A549 (cell line): ENCODE results near the gene RGS21. TPM values are rescaled to one million over a fixed set of nuclear protein-coding genes. Genes with fewer than 3 reads are reported as not detected.
A peak's percentile ranks its signal among the peaks of the same experiment; 100 is the strongest.

Source experiments
- ATAC-seq, 2 experiments: fragments of 200-7000 bp in 1 of 2; fragments of >200 bp in 1 of 2; cut with Nextera tagmentation in 1 of 2; cut with Tn5 transposase in 1 of 2; 3 replicates each; pipeline versions ENCODE4 v1.8.0 to v1.9.1; 2018 to 2020; ENCODE audit warnings: mild to moderate bottlenecking in 1 of 2, moderate library complexity in 1 of 2
- CTCF ChIA-PET: fragments of 300-600 bp; sonication (Branson Sonifier 250); formaldehyde crosslinking; extraction: SDS; loops from one replicate; lab custom pipeline; 2021; ENCODE audit warnings: antibody characterized with exemption, inconsistent platforms; lab: Yijun Ruan, JAX
- POLR2A ChIA-PET: fragments of 350-600 bp; formaldehyde crosslinking; extraction: SDS; loops from one replicate; lab custom pipeline; 2021; ENCODE audit warnings: antibody characterized with exemption, inconsistent platforms; lab: Yijun Ruan, JAX
- DNase-seq, 2 experiments: peaks; one replicate each; pipeline versions ENCODE4 v3.0.0 to v3.0.0-alpha.2; 2011 to 2016; ENCODE audit warnings: low read depth in 1 of 2, low spot score in 1 of 2
- FAIRE-seq: peaks from 2 replicates; lab custom pipeline; 2011; peaks lifted over from hg19 to GRCh38; lab: Jason Lieb, UNC
- H3K27ac ChIP-seq, 2 experiments: fragments of >200 bp; sonication (Bioruptor Twin); formaldehyde crosslinking; 3 replicates each; pipeline ENCODE4 v1.5.1; 2016 to 2017
- H3K4me1 ChIP-seq: fragments of >200 bp; sonication (Bioruptor Twin); formaldehyde crosslinking; 3 replicates; pipeline ENCODE4 v1.6.1; 2016
- H3K4me2 ChIP-seq: fragments of >200 bp; sonication (Bioruptor Twin); formaldehyde crosslinking; 3 replicates; pipeline ENCODE4 v1.6.1; 2016
- H3K4me3 ChIP-seq: fragments of >200 bp; sonication (Bioruptor Twin); formaldehyde crosslinking; 3 replicates; pipeline ENCODE4 v1.5.1; 2016
- H3K9me3 ChIP-seq: fragments of >200 bp; sonication (Bioruptor Twin); formaldehyde crosslinking; 3 replicates; pipeline ENCODE4 v1.6.1; 2016
- CBX2 ChIP-seq: fragments of 200-600 bp; sonication (generic); IDR thresholded peaks from 2 replicates; pipeline ENCODE4 v1.6.1; 2016; ENCODE audit warnings: low read depth, mild to moderate bottlenecking, borderline replicate concordance
- CEBPB ChIP-seq, 2 experiments: fragments of >200 bp in 1 of 2; sonication (Bioruptor Twin) in 1 of 2; formaldehyde crosslinking in 1 of 2; IDR thresholded peaks; 2 replicates each; pipeline ENCODE4 v1.6.1; 2012 to 2016
- CHD4 ChIP-seq: fragments of 200-600 bp; sonication (generic); IDR thresholded peaks from 2 replicates; pipeline ENCODE4 v1.6.1; 2016; ENCODE audit warnings: antibody characterized with exemption, mild to moderate bottlenecking, borderline replicate concordance
- EHMT2 ChIP-seq: fragments of 200-600 bp; sonication (generic); IDR thresholded peaks from 2 replicates; pipeline ENCODE4 v1.6.1; 2016; ENCODE audit warnings: antibody characterized with exemption, low read depth, mild to moderate bottlenecking, moderate library complexity
- ESRRA ChIP-seq: fragments of 150-350 bp; IDR thresholded peaks from 2 replicates; pipeline ENCODE4 v1.6.1; 2014; ENCODE audit warnings: mild to moderate bottlenecking, low read length, borderline replicate concordance
- FOSB ChIP-seq: fragments of 250-450 bp; sonication (Bioruptor Pico); IDR thresholded peaks from 2 replicates; pipeline ENCODE4 v1.5.0; 2020; ENCODE audit warnings: mild to moderate bottlenecking, moderate library complexity
- FOSL2 ChIP-seq, 2 experiments: fragments of 450-650 bp in 1 of 2; fragments of >200 bp in 1 of 2; sonication (Bioruptor Twin) in 1 of 2; formaldehyde crosslinking; IDR thresholded peaks; 2 replicates each; pipeline versions ENCODE4 v1.5.0 to v1.6.1; 2016 to 2020; ENCODE audit warnings: mild to moderate bottlenecking in 1 of 2, moderate library complexity in 1 of 2
- FOXS1 ChIP-seq: fragments of 250-450 bp; sonication (Bioruptor Pico); IDR thresholded peaks from 2 replicates; pipeline ENCODE4 v1.5.0; 2020; ENCODE audit warnings: mild to moderate bottlenecking, moderate library complexity
- HDAC2 ChIP-seq: fragments of 200-600 bp; sonication (generic); IDR thresholded peaks from 2 replicates; pipeline ENCODE4 v1.6.1; 2016
- JUNB ChIP-seq: fragments of >200 bp; sonication (Bioruptor Twin); formaldehyde crosslinking; IDR thresholded peaks from 2 replicates; pipeline ENCODE4 v1.6.1; 2016
- KDM1A ChIP-seq: fragments of 200-600 bp; sonication (generic); IDR thresholded peaks from 2 replicates; pipeline ENCODE4 v1.6.1; 2016; ENCODE audit warnings: low read depth, mild to moderate bottlenecking
- MAFK ChIP-seq: fragments of 450-650 bp; IDR thresholded peaks from 2 replicates; pipeline ENCODE4 v1.6.1; 2014; ENCODE audit not compliant: partially characterized antibody
- PHF8 ChIP-seq: fragments of 200-600 bp; sonication (generic); IDR thresholded peaks from 2 replicates; pipeline ENCODE4 v1.6.1; 2016; ENCODE audit warnings: low read depth, mild to moderate bottlenecking, antibody characterized with exemption, moderate library complexity, borderline replicate concordance
- POLR2A ChIP-seq: IDR thresholded peaks from 2 replicates; pipeline ENCODE4 v1.6.1; 2012; ENCODE audit warnings: mild to moderate bottlenecking, low read length
- RCOR1 ChIP-seq: fragments of 150-350 bp; IDR thresholded peaks from 2 replicates; pipeline ENCODE4 v1.6.1; 2014; ENCODE audit warnings: antibody characterized with exemption, low read length, low read depth
- RNF2 ChIP-seq: fragments of 200-600 bp; sonication (generic); IDR thresholded peaks from 2 replicates; pipeline ENCODE4 v1.6.1; 2016; ENCODE audit warnings: low read depth, mild to moderate bottlenecking, antibody characterized with exemption, moderate library complexity, borderline replicate concordance
- SREBF2 ChIP-seq: fragments of 450-650 bp; IDR thresholded peaks from 2 replicates; pipeline ENCODE4 v1.6.1; 2014; ENCODE audit warnings: mild to moderate bottlenecking, moderate library complexity
- TP53 ChIP-seq: fragments of 250-450 bp; sonication (Bioruptor Pico); IDR thresholded peaks from 2 replicates; pipeline ENCODE4 v1.5.0; 2021; ENCODE audit warnings: mild to moderate bottlenecking, moderate library complexity
- WGBS: methylation state at CpG from one replicate; pipeline ENCODE4 v1.1.6; 2017; ENCODE audit errors: missing lambda C conversion rate; 5-methylcytosine and 5-hydroxymethylcytosine counted together
- polyA plus RNA-seq, 4 experiments: library from polyadenylated mRNA; depleted of rRNA in 3 of 4; stranded (reverse); fragments of >200 nt; fragmentation: RNase III in 1 of 4; extraction: RNeasy Plus Mini Kit Qiagen cat#74134 plus additional on column Dnase treatment in 1 of 4; gene quantifications; 2 replicates in 3 of 4; 3 replicates in 1 of 4; pipeline ENCODE4 v1.2.3, GENCODE V29; 2011 to 2017
- TF ChIP-seq, protein P1 (sequence below): fragments of >200 bp; sonication (Bioruptor Twin); formaldehyde crosslinking; IDR thresholded peaks from 3 replicates; pipeline ENCODE4 v1.6.1; 2016
- TF ChIP-seq, protein P2 (sequence below): IDR thresholded peaks from 2 replicates; pipeline ENCODE4 v1.6.1; 2012; ENCODE audit warnings: low read depth, borderline replicate concordance
- TF ChIP-seq, protein P3 (sequence below): fragments of >200 bp; sonication (Bioruptor Twin); formaldehyde crosslinking; IDR thresholded peaks from 3 replicates; pipeline ENCODE4 v1.5.1; 2016
- TF ChIP-seq, protein P4 (sequence below): fragments of 250-450 bp; sonication (Bioruptor Pico); IDR thresholded peaks from 2 replicates; pipeline ENCODE4 v1.5.0; 2021; ENCODE audit warnings: mild to moderate bottlenecking, moderate library complexity, borderline replicate concordance
- TF ChIP-seq, protein P5 (sequence below): IDR thresholded peaks from 2 replicates; pipeline ENCODE4 v1.6.1; 2012
- TF ChIP-seq, protein P6 (sequence below): fragments of 450-650 bp; IDR thresholded peaks from 2 replicates; pipeline ENCODE4 v1.6.1; 2014; ENCODE audit warnings: antibody characterized with exemption

RGS21 gene
- polyA plus RNA-seq, 2 of the 4 experiments (the other 2 are of a cell fraction) = not detected

DNA sequence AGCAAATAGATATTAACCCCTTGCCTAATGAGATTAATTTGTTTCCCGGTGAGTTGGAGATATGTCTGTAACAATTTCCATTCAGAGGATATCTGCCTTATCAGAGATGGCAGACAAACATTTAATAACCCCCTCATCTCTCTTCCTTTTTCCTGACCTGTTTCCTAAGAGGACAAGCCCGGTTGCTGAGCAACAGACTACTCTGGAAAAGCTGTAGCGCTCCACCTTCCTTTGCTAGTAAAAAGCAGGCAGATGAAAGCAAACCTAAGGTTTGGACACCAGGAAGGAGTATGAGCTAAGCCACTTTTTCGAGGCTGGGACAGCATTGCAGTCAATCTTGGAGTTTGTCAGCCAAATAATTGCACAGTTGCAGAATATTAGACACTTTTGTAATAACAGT lies 82.4 kb downstream of the RGS21 start:
- no peak overlapping the region for H3K4me3 ChIP-seq
- FAIRE-seq (no peak), ATAC-seq (no peak), DNase-seq (no peak)
- CTCF ChIA-PET = no interaction called here
- 41% methylated on average over 4 of the region's 4 CpGs for WGBS
- POLR2A ChIA-PET = no interaction called here
- no peaks in the 10 kb centered on the region for H3K9me3 ChIP-seq
- no peak for TF ChIP-seq TP53 (CRISPR knock-in tag)
- no peak for TF ChIP-seq RCOR1
- no peak for TF ChIP-seq HDAC2
- TF ChIP-seq MAFK = no peak
- no peak for TF ChIP-seq ESRRA
- TF ChIP-seq POLR2A = no peak
- no peak for TF ChIP-seq FOXS1 (CRISPR knock-in tag)
- no peak for TF ChIP-seq RNF2
- no peak for TF ChIP-seq EHMT2
- TF ChIP-seq PHF8 = no peak
- TF ChIP-seq, protein P1, sequence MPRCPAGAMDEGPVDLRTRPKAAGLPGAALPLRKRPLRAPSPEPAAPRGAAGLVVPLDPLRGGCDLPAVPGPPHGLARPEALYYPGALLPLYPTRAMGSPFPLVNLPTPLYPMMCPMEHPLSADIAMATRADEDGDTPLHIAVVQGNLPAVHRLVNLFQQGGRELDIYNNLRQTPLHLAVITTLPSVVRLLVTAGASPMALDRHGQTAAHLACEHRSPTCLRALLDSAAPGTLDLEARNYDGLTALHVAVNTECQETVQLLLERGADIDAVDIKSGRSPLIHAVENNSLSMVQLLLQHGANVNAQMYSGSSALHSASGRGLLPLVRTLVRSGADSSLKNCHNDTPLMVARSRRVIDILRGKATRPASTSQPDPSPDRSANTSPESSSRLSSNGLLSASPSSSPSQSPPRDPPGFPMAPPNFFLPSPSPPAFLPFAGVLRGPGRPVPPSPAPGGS = no peak
- TF ChIP-seq, protein P2, sequence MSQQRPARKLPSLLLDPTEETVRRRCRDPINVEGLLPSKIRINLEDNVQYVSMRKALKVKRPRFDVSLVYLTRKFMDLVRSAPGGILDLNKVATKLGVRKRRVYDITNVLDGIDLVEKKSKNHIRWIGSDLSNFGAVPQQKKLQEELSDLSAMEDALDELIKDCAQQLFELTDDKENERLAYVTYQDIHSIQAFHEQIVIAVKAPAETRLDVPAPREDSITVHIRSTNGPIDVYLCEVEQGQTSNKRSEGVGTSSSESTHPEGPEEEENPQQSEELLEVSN = no peak
- TF ChIP-seq, protein P3, sequence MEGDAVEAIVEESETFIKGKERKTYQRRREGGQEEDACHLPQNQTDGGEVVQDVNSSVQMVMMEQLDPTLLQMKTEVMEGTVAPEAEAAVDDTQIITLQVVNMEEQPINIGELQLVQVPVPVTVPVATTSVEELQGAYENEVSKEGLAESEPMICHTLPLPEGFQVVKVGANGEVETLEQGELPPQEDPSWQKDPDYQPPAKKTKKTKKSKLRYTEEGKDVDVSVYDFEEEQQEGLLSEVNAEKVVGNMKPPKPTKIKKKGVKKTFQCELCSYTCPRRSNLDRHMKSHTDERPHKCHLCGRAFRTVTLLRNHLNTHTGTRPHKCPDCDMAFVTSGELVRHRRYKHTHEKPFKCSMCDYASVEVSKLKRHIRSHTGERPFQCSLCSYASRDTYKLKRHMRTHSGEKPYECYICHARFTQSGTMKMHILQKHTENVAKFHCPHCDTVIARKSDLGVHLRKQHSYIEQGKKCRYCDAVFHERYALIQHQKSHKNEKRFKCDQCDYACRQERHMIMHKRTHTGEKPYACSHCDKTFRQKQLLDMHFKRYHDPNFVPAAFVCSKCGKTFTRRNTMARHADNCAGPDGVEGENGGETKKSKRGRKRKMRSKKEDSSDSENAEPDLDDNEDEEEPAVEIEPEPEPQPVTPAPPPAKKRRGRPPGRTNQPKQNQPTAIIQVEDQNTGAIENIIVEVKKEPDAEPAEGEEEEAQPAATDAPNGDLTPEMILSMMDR = no peak
- TF ChIP-seq FOSL2 (IDR thresholded peaks at IDR 0.05) = no peak
- TF ChIP-seq FOSL2 (CRISPR knock-in tag; IDR thresholded peaks at IDR 0.05) = no peak
- TF ChIP-seq, protein P4, sequence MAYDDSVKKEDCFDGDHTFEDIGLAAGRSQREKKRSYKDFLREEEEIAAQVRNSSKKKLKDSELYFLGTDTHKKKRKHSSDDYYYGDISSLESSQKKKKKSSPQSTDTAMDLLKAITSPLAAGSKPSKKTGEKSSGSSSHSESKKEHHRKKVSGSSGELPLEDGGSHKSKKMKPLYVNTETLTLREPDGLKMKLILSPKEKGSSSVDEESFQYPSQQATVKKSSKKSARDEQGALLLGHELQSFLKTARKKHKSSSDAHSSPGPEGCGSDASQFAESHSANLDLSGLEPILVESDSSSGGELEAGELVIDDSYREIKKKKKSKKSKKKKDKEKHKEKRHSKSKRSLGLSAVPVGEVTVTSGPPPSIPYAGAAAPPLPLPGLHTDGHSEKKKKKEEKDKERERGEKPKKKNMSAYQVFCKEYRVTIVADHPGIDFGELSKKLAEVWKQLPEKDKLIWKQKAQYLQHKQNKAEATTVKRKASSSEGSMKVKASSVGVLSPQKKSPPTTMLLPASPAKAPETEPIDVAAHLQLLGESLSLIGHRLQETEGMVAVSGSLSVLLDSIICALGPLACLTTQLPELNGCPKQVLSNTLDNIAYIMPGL (CRISPR knock-in tag) = no peak
- TF ChIP-seq FOSB (CRISPR knock-in tag) = no peak
- TF ChIP-seq KDM1A = no peak
- TF ChIP-seq CHD4 = no peak
- TF ChIP-seq, protein P5, sequence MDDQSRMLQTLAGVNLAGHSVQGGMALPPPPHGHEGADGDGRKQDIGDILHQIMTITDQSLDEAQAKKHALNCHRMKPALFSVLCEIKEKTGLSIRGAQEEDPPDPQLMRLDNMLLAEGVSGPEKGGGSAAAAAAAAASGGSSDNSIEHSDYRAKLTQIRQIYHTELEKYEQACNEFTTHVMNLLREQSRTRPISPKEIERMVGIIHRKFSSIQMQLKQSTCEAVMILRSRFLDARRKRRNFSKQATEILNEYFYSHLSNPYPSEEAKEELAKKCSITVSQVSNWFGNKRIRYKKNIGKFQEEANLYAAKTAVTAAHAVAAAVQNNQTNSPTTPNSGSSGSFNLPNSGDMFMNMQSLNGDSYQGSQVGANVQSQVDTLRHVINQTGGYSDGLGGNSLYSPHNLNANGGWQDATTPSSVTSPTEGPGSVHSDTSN = no peak
- TF ChIP-seq CEBPB (IDR thresholded peaks at IDR 0.05) = no peak
- no peak overlapping the region for H3K4me2 ChIP-seq
- no peaks in the 10 kb centered on the region for H3K4me1 ChIP-seq
- H3K27ac ChIP-seq = no peak overlapping the region

DNA sequence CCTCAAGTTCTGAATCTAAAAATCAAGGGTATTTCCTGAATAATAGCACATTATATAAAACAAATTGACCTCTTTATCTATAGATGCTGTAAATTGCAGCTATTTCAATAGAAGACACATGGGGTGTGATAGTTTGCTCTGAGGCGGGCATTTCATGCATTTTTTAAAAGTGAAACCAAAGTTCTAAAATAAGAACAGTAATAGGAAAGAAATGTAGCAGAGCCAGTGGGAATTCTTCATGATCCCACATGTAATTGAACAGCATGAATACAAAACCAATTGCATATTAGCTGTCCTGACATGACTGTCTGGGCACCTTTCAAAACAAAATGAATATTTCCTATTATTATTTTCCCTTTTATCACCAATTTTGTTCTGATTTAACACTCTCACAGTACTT lies 85.0 kb downstream of the RGS21 start:
- no peak for FAIRE-seq
- no peak overlapping the region for H3K27ac ChIP-seq
- no peak for DNase-seq
- POLR2A ChIA-PET = no interaction called here
- H3K9me3 ChIP-seq = no peaks in the 10 kb centered on the region
- WGBS = 46% methylated on average over 1 of the region's 1 CpG
- ATAC-seq = no peak
- no peaks in the 10 kb centered on the region for H3K4me1 ChIP-seq
- no peak for TF ChIP-seq JUNB
- TF ChIP-seq, protein P4 (CRISPR knock-in tag) = no peak
- TF ChIP-seq HDAC2 = no peak
- no peak for TF ChIP-seq SREBF2
- no peak for TF ChIP-seq KDM1A
- TF ChIP-seq, protein P6, sequence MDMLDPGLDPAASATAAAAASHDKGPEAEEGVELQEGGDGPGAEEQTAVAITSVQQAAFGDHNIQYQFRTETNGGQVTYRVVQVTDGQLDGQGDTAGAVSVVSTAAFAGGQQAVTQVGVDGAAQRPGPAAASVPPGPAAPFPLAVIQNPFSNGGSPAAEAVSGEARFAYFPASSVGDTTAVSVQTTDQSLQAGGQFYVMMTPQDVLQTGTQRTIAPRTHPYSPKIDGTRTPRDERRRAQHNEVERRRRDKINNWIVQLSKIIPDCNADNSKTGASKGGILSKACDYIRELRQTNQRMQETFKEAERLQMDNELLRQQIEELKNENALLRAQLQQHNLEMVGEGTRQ = no peak
- no peak for TF ChIP-seq FOSL2 (IDR thresholded peaks at IDR 0.05)
- TF ChIP-seq FOSL2 (CRISPR knock-in tag; IDR thresholded peaks at IDR 0.05) = no peak
- TF ChIP-seq CBX2 = no peak
- H3K4me3 ChIP-seq = no peak overlapping the region
- H3K4me2 ChIP-seq = peak overlapping the region; percentile 9; the same call in 1 of the 3 replicates
- CTCF ChIA-PET = no interaction called here
